Measurements from ENCODE around the gene PLXNB2.

DNA sequence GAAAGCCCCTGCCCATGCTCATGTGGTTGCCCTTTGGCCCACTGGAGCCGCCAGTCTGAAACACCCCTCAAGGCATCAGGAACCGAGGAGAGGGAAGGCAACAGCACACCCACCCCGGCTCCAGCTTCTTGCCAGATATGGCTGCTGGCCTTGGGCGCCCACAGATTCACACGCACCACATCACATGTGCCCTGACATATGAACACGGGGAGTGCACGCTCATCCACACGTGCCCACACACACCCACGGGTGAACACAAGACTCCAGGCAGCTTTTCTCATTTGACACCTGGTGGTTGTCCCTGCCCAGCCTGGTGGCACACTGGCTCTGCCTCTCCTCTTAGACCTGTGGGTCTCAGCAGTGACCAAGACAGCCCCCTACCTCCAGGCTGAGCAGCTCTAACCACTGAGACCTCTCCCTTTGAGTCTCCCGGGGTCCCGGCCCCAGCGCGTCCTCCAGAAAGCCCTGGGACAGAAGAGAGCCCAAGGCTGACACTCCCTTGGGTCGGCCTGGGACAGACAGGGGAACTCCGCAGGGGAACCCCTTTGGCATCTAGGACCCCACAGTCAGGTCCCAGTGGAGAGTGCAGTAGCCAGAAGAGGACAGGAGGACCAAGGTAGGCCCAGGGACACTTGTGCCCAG lies 43.2 kb downstream of the PLXNB2 start:
- TF ChIP-seq TAF1 (IDR thresholded peaks at IDR 0.05; ENCODE audit: borderline replicate concordance, insufficient read depth, low read length) (no peak), SIN3A (IDR thresholded peaks at IDR 0.05; ENCODE audit: borderline replicate concordance, insufficient read depth, low read length) (no peak), POLR2AphosphoS5 (IDR thresholded peaks at IDR 0.05; ENCODE audit: low read depth, low read length) (no peak)
- TF ChIP-seq, protein P1, sequence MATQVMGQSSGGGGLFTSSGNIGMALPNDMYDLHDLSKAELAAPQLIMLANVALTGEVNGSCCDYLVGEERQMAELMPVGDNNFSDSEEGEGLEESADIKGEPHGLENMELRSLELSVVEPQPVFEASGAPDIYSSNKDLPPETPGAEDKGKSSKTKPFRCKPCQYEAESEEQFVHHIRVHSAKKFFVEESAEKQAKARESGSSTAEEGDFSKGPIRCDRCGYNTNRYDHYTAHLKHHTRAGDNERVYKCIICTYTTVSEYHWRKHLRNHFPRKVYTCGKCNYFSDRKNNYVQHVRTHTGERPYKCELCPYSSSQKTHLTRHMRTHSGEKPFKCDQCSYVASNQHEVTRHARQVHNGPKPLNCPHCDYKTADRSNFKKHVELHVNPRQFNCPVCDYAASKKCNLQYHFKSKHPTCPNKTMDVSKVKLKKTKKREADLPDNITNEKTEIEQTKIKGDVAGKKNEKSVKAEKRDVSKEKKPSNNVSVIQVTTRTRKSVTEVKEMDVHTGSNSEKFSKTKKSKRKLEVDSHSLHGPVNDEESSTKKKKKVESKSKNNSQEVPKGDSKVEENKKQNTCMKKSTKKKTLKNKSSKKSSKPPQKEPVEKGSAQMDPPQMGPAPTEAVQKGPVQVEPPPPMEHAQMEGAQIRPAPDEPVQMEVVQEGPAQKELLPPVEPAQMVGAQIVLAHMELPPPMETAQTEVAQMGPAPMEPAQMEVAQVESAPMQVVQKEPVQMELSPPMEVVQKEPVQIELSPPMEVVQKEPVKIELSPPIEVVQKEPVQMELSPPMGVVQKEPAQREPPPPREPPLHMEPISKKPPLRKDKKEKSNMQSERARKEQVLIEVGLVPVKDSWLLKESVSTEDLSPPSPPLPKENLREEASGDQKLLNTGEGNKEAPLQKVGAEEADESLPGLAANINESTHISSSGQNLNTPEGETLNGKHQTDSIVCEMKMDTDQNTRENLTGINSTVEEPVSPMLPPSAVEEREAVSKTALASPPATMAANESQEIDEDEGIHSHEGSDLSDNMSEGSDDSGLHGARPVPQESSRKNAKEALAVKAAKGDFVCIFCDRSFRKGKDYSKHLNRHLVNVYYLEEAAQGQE (IDR thresholded peaks at IDR 0.05; ENCODE audit: insufficient read depth in 1 of 2, low read depth in 2 of 2, low read length in 2 of 2) = no peak
